HUES6 (cell line): ENCODE data around the gene ELAVL1.
A peak's percentile ranks its signal among the peaks of the same experiment; 100 is the strongest.

Experiments
- H3K27ac ChIP-seq: 2 replicates; pipeline ENCODE4 v1.7.0; 2013; ENCODE audit warnings: low read depth, mild to moderate bottlenecking, low read length, inconsistent platforms
- H3K27me3 ChIP-seq: 2 replicates; pipeline ENCODE4 v1.6.1; 2013; ENCODE audit warnings: low read length; ENCODE audit not compliant: control insufficient read depth, insufficient read depth
- H3K36me3 ChIP-seq: 2 replicates; pipeline ENCODE4 v1.6.1; 2013; ENCODE audit warnings: low read length; ENCODE audit not compliant: control insufficient read depth, insufficient read depth
- H3K4me1 ChIP-seq: 2 replicates; pipeline ENCODE4 v1.6.1; 2013; ENCODE audit warnings: low read length; ENCODE audit not compliant: control insufficient read depth, insufficient read depth
- H3K4me3 ChIP-seq: 2 replicates; pipeline ENCODE4 v1.5.1; 2013; ENCODE audit warnings: low read depth, low read length
- H3K9ac ChIP-seq: one replicate; pipeline ENCODE4 v1.6.1; 2013; ENCODE audit warnings: mild to moderate bottlenecking, low read length
- H3K9me3 ChIP-seq: 2 replicates; pipeline ENCODE4 v1.6.1; 2013; ENCODE audit warnings: low read depth, low read length; ENCODE audit not compliant: control insufficient read depth, insufficient read depth

The ELAVL1 gene

DNA sequence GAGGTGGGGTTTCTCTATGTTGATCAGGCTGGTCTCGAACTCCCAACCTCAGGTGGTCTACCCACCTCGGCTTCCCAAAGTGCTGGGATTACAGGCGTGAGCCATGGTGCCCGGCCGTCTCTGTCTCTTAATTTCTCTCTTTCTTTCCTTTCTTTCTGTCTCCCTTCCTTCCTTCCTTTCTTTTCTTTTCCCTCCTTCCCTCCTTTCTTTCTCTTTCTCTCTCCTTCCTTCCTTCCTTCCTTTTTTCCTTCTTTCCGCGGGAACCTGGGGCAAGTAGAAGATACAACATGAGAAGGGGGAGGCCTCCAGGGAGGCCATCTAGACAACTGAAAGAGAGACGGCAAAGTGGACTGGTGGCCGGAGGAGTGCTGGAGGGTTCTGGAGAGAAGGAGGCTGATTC, 15.2 kb upstream of the ELAVL1 start:
- Histone ChIP-seq H3K9me3 (no peaks in the 10 kb centered on the region), H3K9ac (no peak overlapping the region)

DNA sequence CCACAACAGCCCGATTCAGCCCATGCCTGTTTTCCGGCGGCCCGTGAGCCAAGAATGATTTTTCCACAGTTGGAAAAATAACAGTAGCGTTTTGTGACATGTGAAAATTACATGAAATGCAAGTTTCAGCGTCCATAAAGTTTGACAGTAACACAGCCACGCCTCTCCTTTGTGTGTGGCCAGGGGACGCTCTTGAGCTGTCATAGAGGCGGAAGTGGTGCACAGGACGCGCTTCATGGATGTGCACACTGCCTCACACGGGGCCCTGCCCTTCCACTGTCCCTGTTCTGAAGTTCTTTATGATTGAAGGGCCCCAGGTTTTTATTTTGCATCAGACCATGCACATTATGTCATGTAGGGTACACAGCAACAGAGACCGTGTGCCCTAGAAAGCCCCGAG, 12.4 kb upstream of the ELAVL1 start:
- Histone ChIP-seq H3K27ac (no peak overlapping the region), H3K9me3 (no peaks in the 10 kb centered on the region), H3K4me1 (no peaks in the 10 kb centered on the region), H3K36me3 (no peaks in the 10 kb centered on the region), H3K9ac (no peak overlapping the region), H3K4me3 (no peak overlapping the region), H3K27me3 (no peaks in the 10 kb centered on the region)

More for the DNA sequence above, 15.2 kb upstream of the ELAVL1 start:
- no peaks in the 10 kb centered on the region for H3K36me3 ChIP-seq
- no peaks in the 10 kb centered on the region for H3K27me3 ChIP-seq
- H3K27ac ChIP-seq = no peak overlapping the region
- no peaks in the 10 kb centered on the region for H3K4me1 ChIP-seq
- H3K4me3 ChIP-seq = no peak overlapping the region

DNA sequence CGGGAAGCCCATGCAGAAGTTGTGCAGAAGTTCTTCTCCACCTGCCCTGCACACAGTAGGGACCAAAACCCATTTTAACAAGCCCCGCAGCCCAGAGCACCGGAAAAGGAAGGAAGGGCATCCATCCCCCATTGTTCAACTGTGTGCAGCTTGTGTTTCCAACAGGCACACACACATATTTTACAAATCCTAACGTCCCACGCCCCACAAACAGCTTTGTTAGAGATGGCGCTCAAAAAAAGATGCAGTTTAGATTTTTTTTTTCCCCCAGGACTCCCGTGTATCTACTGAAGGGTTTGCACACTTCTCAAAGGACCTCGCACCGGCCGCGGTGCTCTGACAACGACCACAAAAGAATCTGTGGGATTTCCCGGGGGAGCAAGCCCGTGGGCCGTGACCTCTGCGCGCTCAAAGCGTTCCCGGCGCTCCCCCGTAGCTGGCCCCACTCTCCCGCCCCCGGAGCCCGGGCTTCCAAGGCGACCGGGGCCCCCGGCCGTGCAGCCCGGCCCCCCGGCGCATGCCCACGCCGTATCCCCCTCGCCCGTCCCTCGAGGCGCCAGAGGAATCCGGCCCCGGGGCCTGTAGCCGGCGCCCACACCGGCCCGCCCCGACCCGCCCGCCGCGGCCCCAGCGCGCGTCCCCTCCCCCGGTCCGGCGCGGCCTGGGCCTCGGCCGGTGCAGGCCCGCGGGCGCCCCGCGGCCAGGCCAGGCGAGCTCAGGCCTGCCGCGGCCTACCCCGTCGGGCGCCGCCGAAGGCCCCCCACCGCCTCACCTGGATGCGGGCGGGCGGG, 523 bp downstream of the ELAVL1 start:
- no peaks in the 10 kb centered on the region for H3K9me3 ChIP-seq
- peaks cover 22% of the 10 kb centered on the region for H3K36me3 ChIP-seq
- H3K27me3 ChIP-seq = no peaks in the 10 kb centered on the region
- peak overlapping the region; percentile 95 for H3K4me3 ChIP-seq
- peak overlapping the region; percentile 85 for H3K9ac ChIP-seq
- H3K4me1 ChIP-seq = peaks cover 11% of the 10 kb centered on the region
- H3K27ac ChIP-seq = peak overlapping the region; percentile 85; the same call in 1 of the 2 replicates

DNA sequence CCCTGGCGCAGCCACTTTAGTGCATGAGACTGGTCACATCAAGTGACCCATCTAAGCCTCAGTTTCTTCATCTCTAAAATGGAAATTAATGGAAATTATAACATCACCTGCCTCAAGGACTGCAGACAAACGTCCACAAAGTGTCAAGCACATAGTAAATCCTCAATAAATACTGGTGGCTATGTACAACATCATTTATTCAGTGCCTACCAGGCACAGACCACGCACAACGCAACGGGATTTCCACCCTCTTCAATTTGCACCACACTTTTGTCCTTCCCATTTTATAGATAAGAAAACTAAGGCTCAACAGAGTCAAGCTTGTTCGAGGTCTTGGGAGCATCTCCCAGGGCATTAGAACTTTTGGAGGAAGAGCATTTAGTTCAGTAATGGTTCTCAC, 1.4 kb downstream of the ELAVL1 start:
- Histone ChIP-seq H3K27me3 (no peaks in the 10 kb centered on the region), H3K9me3 (no peaks in the 10 kb centered on the region), H3K4me3 (peak overlapping the region; percentile 95), H3K36me3 (peaks cover 23% of the 10 kb centered on the region), H3K9ac (peak overlapping the region; percentile 85), H3K4me1 (peaks cover 11% of the 10 kb centered on the region), H3K27ac (no peak overlapping the region)

DNA sequence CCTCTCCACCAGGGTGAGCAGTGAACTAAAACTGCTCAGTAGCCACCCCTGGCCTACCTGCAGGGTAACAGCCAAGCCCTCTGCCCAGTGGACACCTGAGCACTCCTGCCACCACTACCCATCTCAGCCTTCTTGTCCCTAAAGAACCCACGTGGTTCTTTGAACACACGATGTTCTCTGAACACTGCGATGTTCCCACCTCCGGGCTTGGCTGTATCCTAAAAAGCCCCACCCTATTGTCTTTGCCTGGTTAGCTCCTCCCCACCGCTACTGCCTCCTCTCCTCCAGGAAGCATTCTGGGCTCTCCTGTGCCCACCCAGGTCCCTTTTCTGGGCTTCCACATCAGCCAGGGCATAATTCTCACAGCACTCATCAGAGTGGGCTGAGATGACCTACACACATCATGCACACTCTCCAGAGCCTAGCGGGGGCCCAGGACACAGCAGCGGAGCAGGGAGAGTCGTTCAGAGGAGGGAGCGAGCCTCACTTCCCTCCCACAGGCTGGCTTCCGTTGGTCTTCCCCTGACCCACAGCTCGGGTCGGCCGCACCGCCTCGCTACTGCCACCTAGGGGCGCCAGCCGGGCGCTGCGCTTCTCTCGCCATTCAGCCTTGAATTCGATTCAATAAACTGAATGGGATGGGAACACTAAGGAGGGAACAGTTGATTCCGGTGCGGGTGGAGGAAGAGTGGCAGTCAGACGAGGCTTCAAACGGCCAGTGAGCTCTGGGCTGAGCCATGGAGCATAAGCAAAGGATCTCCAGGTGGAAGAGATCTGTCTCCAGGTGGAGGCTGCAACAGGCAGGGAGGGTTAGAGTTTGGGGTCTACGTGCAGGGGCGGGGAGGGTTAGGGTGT, 3.2 kb downstream of the ELAVL1 start:
- H3K4me3 ChIP-seq = peak overlapping the region; percentile 50
- peaks cover 18% of the 10 kb centered on the region for H3K36me3 ChIP-seq
- H3K27ac ChIP-seq = peak overlapping the region; percentile 13; the same call in 1 of the 2 replicates
- no peaks in the 10 kb centered on the region for H3K27me3 ChIP-seq
- H3K9ac ChIP-seq = peak overlapping the region; percentile 40
- no peaks in the 10 kb centered on the region for H3K9me3 ChIP-seq
- peaks cover 14% of the 10 kb centered on the region for H3K4me1 ChIP-seq

DNA sequence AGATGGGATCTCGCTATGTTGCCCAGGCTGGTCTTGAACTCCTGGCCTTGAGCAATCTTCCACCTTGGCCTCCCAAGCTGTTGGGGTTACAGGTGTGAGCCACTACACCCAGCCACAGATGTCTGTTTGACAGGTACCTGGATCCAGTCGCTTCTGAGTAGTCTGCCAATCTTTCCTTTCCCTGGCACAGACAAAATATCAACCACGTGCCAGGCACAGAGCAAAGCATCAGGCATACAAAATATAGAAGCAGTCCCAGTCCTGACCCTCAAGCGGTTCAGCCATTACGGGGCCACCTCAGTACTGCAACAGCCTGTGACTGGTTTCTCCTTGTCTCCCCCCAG, 3.8 kb downstream of the ELAVL1 start:
- H3K4me3 ChIP-seq = peak overlapping the region; percentile 50; the same call in 1 of the 2 replicates
- H3K4me1 ChIP-seq = peaks cover 14% of the 10 kb centered on the region
- no peak overlapping the region for H3K27ac ChIP-seq
- H3K9me3 ChIP-seq = no peaks in the 10 kb centered on the region
- H3K9ac ChIP-seq = no peak overlapping the region
- H3K27me3 ChIP-seq = no peaks in the 10 kb centered on the region
- peaks cover 23% of the 10 kb centered on the region for H3K36me3 ChIP-seq

DNA sequence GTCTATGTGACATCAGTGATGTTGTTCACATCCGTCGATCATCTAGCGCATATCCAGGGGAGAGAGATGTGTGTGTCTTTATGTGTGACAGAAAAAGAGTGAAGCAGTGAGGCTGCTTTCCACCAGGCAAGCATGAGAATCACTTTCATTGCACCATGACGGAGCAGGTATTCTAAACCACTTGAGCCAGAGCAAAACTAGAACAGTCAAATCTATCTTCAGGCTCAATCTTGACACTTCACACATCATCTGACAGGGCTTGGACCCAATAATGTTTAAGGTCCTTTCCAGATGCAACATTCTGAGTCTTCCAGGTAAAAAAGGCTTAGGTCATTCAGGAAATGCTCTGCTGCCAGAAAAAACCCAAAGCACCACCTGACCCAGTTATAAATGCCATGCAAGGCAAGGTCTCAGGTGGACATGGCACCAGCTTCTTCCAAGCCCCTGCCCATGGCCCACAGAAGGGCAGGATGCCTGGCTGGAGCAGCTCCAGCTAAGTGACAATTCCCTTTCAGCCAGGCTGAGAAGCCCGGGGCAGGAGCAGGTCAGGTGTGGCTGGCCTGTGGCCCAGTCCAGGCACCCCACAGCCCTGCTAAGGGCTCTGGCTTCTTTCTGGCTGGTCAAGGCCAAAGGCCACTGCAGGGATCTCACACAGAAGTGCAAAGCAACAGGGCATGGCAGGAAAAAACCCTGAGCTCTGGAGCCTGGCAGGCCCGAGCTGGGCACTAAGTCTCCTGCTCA, 5.0 kb downstream of the ELAVL1 start:
- Histone ChIP-seq H3K27me3 (no peaks in the 10 kb centered on the region), H3K27ac (no peak overlapping the region), H3K9ac (no peak overlapping the region), H3K4me1 (peaks cover 14% of the 10 kb centered on the region), H3K9me3 (no peaks in the 10 kb centered on the region), H3K36me3 (peaks cover 23% of the 10 kb centered on the region), H3K4me3 (no peak overlapping the region)

DNA sequence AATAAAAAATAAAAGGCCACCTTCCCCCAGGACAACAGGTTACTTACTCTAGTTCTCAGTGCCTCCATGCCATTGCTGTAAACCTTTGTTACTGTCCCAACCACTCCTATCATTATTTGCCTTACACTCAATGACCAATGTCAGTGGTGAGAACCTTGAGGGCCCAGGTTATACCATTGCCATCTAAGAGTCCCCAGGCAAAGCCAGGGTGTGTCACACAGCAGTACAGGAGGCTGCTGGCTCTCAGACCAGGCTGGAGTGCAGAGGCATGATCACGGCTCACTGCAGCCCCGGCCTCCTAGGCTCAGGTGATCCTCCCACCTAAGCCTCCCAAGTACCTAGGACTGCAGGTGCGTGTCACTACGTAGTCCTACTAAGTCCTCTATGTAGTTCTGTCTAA, 6.1 kb downstream of the ELAVL1 start:
- Histone ChIP-seq H3K36me3 (peaks cover 23% of the 10 kb centered on the region), H3K9ac (no peak overlapping the region), H3K4me1 (peaks cover 19% of the 10 kb centered on the region), H3K27ac (no peak overlapping the region), H3K9me3 (no peaks in the 10 kb centered on the region), H3K27me3 (no peaks in the 10 kb centered on the region), H3K4me3 (no peak overlapping the region)

DNA sequence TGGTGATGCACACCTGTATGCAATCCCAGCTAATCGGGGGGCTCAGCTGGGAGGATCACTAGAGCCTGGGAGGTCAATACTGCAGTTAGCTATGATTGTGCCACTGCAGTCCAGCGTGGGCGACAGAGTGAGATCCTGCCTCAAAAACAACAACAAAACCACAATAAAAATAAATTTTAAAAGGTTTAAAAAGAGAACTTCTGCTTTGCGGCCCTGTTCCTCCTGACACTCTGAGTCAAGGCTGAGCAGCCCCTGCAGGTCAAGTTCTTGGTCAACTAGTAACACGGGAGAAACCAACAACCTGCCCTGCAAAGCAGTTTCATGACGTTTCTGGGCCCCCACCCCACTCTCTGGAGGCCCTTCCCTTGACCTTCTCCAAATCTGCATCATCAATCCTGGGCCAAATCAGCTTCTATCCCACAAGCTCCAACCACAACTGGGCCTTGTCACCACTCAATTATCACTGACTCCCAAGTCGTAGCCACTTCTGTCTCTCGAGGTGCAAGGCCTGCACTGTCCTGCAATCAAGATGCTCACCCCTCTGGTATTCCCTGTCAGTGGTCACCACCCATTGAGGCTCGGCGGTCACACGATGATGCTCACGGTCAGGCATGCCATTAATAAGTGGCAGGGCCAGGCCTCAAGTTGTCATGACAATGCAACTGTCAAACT, 7.5 kb downstream of the ELAVL1 start:
- Histone ChIP-seq H3K36me3 (peaks cover 30% of the 10 kb centered on the region), H3K27me3 (no peaks in the 10 kb centered on the region), H3K4me1 (peaks cover 21% of the 10 kb centered on the region)

DNA sequence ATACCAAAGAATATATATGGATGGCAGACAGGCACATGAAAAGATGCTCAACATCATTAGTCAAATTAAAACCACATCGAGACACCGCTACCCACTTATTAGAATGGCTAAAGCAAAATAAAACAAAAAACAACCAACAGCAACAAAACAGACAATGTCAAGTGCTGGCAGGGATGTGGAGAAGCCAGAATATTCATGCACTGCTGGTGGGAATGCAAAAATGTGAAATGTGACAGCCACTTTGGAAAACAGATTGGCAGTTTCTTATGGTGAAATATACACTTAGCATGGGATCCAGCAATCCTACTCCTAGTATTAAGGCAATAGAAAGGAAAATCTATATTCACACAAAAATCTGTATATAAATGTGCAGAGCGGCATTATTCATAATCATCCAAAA, 8.6 kb downstream of the ELAVL1 start:
- H3K9ac ChIP-seq = no peak overlapping the region
- H3K36me3 ChIP-seq = peaks cover 36% of the 10 kb centered on the region
- no peak overlapping the region for H3K4me3 ChIP-seq
- H3K27ac ChIP-seq = no peak overlapping the region
- H3K27me3 ChIP-seq = no peaks in the 10 kb centered on the region
- no peaks in the 10 kb centered on the region for H3K9me3 ChIP-seq
- H3K4me1 ChIP-seq = peaks cover 13% of the 10 kb centered on the region

More for the DNA sequence above, 7.5 kb downstream of the ELAVL1 start:
- no peak overlapping the region for H3K9ac ChIP-seq
- no peaks in the 10 kb centered on the region for H3K9me3 ChIP-seq
- H3K27ac ChIP-seq = no peak overlapping the region
- H3K4me3 ChIP-seq = no peak overlapping the region
